Germinal center (tissue), 1 donor: ENCODE measurements around the gene TRDN.
"Not testable (repeated sequence)": the region's sequence is repeated elsewhere in the genome, so short reads cannot be mapped to it uniquely, and the experiment has no call there.

Experiments used
- DNase-seq: peaks from one replicate; pipeline ENCODE4 v3.0.0; 2012; ENCODE audit warnings: mixed read lengths, low spot score

The TRDN gene

GRCh38 chr6:123632641-123633040, 4.1 kb downstream of the TRDN start:
- DNase-seq = no peak

- DNase-seq = no peak
Measured at GRCh38 chr6:123629258-123629941, 7.3 kb downstream of the TRDN start.

GRCh38 chr6:123625696-123626095, 11.1 kb downstream of the TRDN start:
- no peak for DNase-seq

DNA sequence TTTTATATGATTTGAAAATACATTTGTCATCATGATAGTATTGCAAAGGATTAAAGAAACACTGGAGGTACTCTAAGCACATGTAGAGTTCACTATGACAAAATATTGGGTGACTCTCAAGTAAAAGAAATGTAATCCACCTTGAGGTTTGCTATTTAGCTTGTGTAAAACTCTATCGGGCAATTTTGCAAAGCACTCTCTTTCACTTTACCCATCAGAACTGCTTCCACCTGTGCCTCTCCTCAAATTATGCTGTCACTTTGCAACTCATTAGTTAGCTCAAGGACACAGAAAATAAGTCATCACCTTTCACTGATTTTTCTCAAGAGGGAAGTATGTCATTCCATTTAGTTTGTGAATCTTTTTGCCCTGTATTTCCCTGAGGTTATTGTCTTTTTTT, 14.0 kb downstream of the TRDN start:
- no peak for DNase-seq

DNA sequence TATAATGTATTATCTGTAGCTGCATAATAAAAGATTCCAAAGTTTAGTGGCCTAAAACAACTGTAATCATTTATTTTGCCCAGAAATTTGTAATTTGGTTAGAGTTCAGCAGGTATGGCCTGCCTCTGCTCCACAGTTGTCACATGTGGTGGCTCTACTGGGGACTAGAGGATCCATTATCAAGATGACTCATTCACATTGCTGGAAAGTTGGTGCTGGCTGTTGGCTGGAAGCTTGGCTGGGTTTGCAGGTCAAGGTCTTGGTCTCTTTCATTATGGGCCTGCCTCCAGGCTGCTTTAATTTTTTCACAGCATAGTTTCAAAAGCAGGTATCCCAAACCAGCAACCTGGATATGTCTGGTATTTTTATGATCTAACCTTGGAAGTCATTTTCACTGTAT, 17.6 kb downstream of the TRDN start:
- no peak for DNase-seq

GRCh38 chr6:123616942-123617341, 19.8 kb downstream of the TRDN start:
- no peak for DNase-seq

DNA sequence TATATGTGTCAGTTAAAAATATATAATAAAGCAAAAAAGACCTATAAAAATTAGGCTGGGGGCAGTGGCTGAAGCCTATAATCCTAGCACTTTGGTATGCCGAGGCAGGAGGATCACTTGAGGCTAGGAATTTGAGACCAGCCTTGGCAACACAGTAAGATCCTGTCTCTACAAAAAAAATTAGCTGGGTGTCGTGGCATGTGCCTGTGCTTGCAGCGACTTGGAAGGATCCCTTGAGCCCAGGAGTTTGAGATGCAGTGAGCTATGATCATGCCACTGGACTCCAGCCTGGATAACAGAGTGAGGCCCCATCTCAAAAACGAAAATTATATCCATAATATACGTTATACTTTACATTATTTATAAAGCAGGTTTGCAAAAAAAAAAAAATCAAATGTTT, 20.7 kb downstream of the TRDN start:
- no peak for DNase-seq

GRCh38 chr6:123610779-123611178, 26.0 kb downstream of the TRDN start:
- DNase-seq = no peak

- DNase-seq = no peak
Measured at GRCh38 chr6:123604067-123604466, 32.7 kb downstream of the TRDN start.

- no peak for DNase-seq
Measured at GRCh38 chr6:123598011-123598410, 38.7 kb downstream of the TRDN start.

GRCh38 chr6:123594776-123595175, 42.0 kb downstream of the TRDN start:
- no peak for DNase-seq

DNA sequence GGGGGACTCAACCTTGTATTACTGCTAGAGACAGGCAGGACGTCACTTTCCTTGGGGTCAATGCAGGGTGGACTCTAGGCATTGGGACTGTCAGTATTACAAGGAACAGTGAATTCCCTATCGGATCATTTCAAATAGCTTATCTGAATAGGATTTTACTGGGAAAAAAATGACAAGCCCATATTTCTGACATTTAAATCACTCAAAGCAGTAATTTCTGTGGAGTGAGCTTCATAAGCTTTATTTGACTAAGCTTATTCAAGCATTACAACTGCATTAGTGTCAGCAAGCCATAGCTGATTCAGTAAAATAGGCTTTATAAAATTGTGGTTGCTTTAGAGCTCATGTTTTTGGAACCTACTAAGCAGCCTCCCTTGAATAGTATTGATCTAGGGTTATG, 44.3 kb downstream of the TRDN start:
- no peak for DNase-seq

- no peak for DNase-seq
Measured at GRCh38 chr6:123589973-123590372, 46.8 kb downstream of the TRDN start.

- DNase-seq = no peak
Measured at GRCh38 chr6:123589317-123589716, 47.4 kb downstream of the TRDN start.

DNA sequence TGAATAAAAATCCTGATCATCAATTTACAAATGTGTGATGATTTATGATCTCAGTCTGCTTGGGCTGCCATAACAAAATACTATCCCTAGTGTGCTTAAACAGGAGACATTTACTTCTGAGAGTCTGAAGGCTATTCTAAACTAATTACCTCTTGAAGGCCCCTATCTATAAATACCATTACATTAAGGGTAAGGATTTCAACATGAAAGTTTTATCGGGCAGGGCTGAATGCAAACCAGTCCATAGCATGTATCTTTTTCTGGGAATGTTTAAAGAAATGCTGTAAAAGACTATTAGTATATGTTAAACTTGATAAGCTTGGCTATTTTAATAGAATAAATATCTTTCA, 48.2 kb downstream of the TRDN start:
- no peak for DNase-seq

DNA sequence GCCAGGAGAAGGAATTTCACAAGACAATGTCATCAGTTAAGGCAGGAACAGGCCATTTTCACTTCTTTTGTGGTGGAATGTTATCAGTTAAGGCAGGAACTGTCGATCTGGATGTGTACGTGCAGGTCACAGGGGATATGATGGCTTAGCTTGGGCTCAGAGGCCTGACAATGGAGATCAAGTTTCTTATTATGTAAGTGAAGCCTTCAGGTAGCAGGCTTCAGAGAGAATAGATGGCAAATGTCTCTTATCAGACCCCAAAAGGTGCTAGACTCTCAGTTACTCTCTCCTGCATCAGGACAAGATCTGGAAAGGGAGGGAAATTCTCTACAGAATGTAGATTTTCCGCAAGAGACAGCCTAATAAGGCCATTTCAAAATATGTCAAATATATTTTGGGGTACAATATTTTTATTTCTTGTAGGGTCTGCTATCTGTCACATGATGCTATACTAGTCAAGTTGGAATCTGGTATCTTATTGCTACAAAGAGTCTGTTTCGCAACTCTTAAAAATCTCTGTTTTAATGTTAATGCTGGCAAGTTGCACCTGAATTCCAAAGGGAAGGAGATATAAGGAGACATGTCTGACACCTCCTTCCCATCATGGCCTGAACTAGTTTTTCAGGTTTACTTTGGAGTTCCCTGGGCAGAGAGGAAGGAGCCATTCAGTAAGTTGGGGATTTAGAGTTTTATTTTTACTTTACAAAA, 48.8 kb downstream of the TRDN start:
- no peak for DNase-seq

DNA sequence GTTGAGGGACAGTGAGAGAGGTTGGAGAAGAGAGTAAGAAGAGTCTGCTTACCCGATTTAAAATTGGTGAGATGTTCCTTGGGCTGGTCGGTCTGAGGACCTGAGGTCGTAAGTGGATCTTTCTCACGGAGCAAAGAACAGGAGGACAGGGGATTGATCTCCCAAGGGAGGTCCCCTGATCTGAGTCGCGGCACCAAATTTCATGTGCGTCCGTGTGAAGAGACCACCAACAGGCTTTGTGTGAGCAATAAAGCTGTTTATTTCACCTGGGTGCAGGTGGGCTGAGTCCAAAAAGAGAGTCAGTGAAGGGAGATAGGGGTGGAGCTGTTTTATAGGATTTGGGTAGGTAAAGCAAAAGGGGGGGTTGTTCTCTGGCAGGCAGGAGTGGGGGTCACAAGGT, 49.3 kb downstream of the TRDN start:
- not testable (repeated sequence) for DNase-seq

DNA sequence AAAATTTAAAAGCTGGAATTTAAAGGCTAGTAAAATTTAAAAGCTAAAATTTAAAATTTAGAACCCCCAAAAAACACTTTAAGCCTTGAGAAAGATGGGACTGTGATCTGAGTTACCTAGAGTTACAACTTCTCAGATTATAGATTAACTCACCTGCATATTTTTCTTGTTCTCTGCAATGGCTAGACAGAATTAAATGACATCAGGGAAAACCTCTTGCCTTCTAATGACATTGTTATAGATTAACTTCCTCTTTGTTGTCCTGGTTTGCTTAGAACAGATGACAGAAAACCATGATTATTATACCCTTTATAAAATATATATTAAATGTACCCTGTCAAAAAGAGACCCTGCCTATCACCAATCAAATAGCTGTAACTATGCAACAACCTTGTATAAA, 56.4 kb downstream of the TRDN start:
- no peak for DNase-seq

GRCh38 chr6:123575188-123575587, 61.6 kb downstream of the TRDN start:
- DNase-seq = no peak

DNA sequence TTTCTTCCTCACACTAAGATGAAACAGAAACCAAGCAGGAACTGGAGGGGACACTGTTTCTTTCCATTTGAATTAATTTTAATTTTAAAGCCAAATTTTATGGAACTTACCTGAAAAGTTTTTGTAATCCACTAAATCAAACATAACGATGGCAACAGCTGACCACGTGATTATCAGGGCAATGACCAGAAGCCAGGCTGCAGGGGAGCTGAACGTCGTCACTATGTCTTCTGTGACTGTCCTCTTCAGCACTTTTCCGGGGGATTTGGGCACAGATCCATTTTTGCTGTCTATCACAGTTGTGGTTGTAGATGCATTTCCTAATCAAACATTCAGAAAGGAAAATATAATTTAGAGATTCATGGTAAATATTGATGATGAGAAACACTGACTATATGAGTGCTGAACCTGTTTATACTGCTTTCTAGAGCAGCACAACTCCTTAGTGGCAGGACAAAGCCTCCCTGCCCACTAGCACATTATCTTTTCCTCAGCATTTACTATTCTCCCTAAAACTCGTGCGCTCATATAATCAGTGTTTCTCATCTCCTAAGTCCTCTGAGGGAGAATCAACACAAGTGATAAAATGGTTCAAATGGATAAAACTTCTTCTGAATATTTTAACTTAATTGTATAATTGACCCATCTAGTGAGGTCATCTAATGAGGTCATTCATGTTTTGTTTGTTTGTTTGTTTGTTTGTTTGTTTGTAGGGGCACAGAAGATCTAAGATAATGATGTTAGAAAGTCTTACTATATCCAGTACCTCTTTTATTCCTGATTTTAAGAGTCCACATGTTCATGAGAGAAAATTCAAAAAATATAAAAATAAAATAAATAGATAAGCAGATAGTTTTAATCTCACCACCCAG, 65.7 kb downstream of the TRDN start:
- no peak for DNase-seq

DNA sequence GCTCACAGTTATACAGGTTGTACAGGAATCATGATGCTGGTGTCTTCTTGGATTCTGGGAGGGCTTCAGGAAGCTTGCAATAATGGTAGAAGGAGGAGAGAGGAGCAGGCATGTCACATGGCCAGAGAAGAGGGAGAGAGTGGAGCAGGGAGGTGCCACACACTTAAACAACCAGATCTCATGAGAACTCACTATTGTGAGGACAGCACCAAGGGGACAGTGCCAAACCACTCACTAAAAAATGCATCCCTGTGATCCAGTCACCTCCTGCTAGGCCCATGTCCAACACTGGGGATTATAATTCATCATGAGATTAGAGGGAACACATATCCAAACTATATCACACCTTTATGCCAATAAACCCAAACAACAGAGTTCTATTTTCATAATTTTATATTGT, 67.2 kb downstream of the TRDN start:
- DNase-seq = no peak

- no peak for DNase-seq
Measured at GRCh38 chr6:123565529-123565928, 71.2 kb downstream of the TRDN start.

DNA sequence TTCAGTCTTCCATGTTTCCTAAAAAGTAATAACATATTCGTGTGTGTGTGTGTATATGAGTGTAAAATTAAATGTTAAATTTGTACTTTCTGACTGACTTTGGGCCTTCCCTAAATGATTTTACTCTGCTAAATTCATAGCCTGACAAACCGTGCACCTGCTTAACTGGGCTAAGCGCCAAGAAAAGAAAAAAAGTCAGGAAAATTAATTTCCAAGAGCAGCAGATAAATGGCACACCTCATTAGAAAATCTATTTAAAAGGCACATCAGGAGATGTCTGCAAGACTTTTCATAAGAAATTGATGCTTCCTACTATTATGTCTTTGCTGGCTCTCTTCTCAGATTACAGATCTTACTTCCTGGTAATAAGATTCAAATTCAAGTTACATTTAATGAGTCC, 72.4 kb downstream of the TRDN start:
- DNase-seq = no peak
